Left lung (tissue), 10 donors: ENCODE measurements around the gene EMD. TPM values are rescaled to one million over a fixed set of nuclear protein-coding genes. Genes with fewer than 3 reads are reported as not detected.

ENCODE experiments used
- ATAC-seq: fragments of 200-7000 bp; cut with Tn5 transposase; one replicate; pipeline ENCODE4 v1.9.1; 2020; ENCODE audit warnings: moderate library complexity
- DNase-seq, 4 donors: peaks; one replicate each; pipeline ENCODE4 v3.0.0-alpha.2; 2013 to 2020
- H3K27ac ChIP-seq, 2 donors: fragments of 200-600 bp; sonication (generic) in 1 of 2; one replicate each; pipeline versions ENCODE4 v1.5.0 to v1.8.0; 2020 to 2021
- H3K27me3 ChIP-seq, 2 donors: fragments of 200-600 bp; sonication (generic) in 1 of 2; one replicate each; pipeline versions ENCODE4 v1.5.0 to v1.8.0; 2020 to 2021
- H3K36me3 ChIP-seq, 2 donors: fragments of 200-600 bp; sonication (generic) in 1 of 2; one replicate each; pipeline versions ENCODE4 v1.5.0 to v1.8.0; 2020 to 2021
- H3K4me1 ChIP-seq, 2 donors: fragments of 200-600 bp; one replicate each; pipeline ENCODE4 v1.8.0; 2021
- H3K4me3 ChIP-seq, 2 donors: fragments of 200-600 bp; sonication (generic) in 1 of 2; one replicate each; pipeline versions ENCODE4 v1.5.0 to v1.8.0; 2020 to 2021; ENCODE audit warnings: mild to moderate bottlenecking in 1 of 2
- H3K9me3 ChIP-seq, 2 donors: fragments of 200-600 bp; sonication (generic) in 1 of 2; one replicate each; pipeline versions ENCODE4 v1.5.0 to v1.8.0; 2020 to 2021
- CTCF ChIP-seq, 2 donors: fragments of 200-600 bp; sonication (generic) in 1 of 2; IDR thresholded peaks; one replicate each; pipeline versions ENCODE4 v1.5.0 to v1.8.0; 2021; ENCODE audit warnings: antibody characterized with exemption in 2 of 2
- intact Hi-C, 2 donors: fragments of 100-400 bp; cut with DNase I; formaldehyde crosslinking; loops; one replicate each; pipeline versions ENCODE4 v1.11.2 to v1.14.2; 2022
- polyA plus RNA-seq, 6 donors: library from polyadenylated mRNA; unstranded; fragments of 120-200 nt; gene quantifications; one replicate each; pipeline ENCODE4 v1.2.1, GENCODE V29; 2013; ENCODE audit not compliant: insufficient read length in 6 of 6
- total RNA-seq, 2 donors: library from RNA; stranded (reverse); fragmentation: NEBNext Ultra II Directional; extraction: Animal tissue kit (Norgen Biotek cat#: 25700); gene quantifications; one replicate each; pipeline ENCODE4 v1.2.1, GENCODE V29; 2021
- donor health status: DM: no; HTN: yes; CAD: no.
- donor health status: DM: no; HTN: no; CAD: no.

EMD gene
- total and polyA plus RNA-seq, 8 donors: 50.1 to 77.1 (median 64.1) TPM

- peaks cover 0 to 65% of the 10 kb centered on the region in 2 donors for H3K36me3 ChIP-seq
- H3K27me3 ChIP-seq: no peaks in the 10 kb centered on the region
- ATAC-seq (no peak), DNase-seq (peak in 2 of 4 donors; percentile 31 to 41)
- no peak overlapping the region for H3K27ac ChIP-seq
- no peak for TF ChIP-seq CTCF (IDR thresholded peaks at IDR 0.05)
- intact Hi-C loops: no loop called here
- H3K4me1 ChIP-seq: peaks cover 0 to 20% of the 10 kb centered on the region in 2 donors
- no peaks in the 10 kb centered on the region for H3K9me3 ChIP-seq
- no peak overlapping the region for H3K4me3 ChIP-seq
Measured at GRCh38 chrX:154349359-154349935, 29.6 kb upstream of the EMD start.

- Histone ChIP-seq H3K27ac (no peak overlapping the region), H3K27me3 (no peaks in the 10 kb centered on the region), H3K36me3 (peaks cover 0 to 70% of the 10 kb centered on the region in 2 donors), H3K9me3 (no peaks in the 10 kb centered on the region), H3K4me1 (peaks cover 0 to 20% of the 10 kb centered on the region in 2 donors), H3K4me3 (no peak overlapping the region)
- no peak for TF ChIP-seq CTCF (IDR thresholded peaks at IDR 0.05)
- peak in 1 of 4 donors; percentile 32 for DNase-seq
- intact Hi-C loops: no loop called here
- no peak for ATAC-seq
Measured at GRCh38 chrX:154349979-154350378, 29.1 kb upstream of the EMD start.

- Histone ChIP-seq H3K4me1 (peaks cover 0 to 20% of the 10 kb centered on the region in 2 donors), H3K9me3 (no peaks in the 10 kb centered on the region), H3K4me3 (no peak overlapping the region), H3K27ac (peak overlapping the region in 1 of 2 donors; percentile 23), H3K27me3 (no peaks in the 10 kb centered on the region), H3K36me3 (peaks cover 0 to 77% of the 10 kb centered on the region in 2 donors)
- intact Hi-C loops: no loop called here
- peak in 1 of 4 donors; percentile 33 for DNase-seq
- no peak for ATAC-seq
- TF ChIP-seq CTCF (IDR thresholded peaks at IDR 0.05): no peak
Measured at GRCh38 chrX:154350429-154351182, 28.5 kb upstream of the EMD start.

DNA sequence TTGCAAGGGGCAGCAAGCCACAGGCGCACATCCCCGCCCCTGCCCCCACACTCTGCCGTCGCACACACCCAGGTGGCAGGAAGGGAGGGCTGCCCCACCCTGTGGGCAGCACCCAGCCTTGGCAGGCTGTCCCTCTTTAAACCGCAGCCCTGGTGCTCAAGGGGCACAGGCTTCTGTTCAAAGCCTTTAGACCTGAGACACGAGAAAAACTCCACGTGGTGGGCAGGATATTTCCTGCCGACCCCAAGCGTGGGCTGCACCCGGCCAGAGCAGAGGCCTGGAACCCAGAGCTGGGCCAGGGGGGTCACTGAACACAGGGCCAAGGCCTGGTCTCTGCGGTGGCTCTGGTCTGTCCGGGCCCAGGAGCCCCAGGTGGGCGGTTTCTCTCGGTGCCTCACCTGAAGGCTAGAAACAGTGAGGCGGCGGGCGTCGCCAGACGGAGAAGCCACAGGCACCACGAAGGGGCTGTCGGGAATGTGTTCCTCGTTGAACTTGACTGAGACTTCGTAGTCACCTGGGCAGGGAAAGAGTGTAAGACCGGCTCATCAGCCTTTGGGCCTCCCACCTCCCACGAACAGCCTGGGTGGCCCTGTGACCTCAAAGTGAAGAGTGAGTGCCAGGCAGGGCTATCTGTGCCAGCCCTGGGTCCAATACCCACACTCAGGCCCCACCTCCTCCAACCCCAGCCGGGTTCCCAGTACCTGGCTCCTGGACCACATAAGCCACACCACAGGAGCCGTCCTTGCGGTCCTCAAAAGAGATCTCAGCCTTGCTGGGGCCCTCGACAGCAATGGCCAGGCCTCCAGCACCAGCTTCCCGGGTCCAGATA is 27.7 kb upstream of the EMD start:
- ATAC-seq (peak; percentile 38), DNase-seq (peak in 1 of 4 donors; percentile 50)
- Histone ChIP-seq H3K36me3 (peaks cover 0 to 84% of the 10 kb centered on the region in 2 donors), H3K9me3 (no peaks in the 10 kb centered on the region), H3K4me1 (peaks cover 0 to 20% of the 10 kb centered on the region in 2 donors), H3K4me3 (no peak overlapping the region), H3K27ac (peak overlapping the region in 1 of 2 donors; percentile 23), H3K27me3 (no peaks in the 10 kb centered on the region)
- intact Hi-C loops: no loop called here
- TF ChIP-seq CTCF (IDR thresholded peaks at IDR 0.05): no peak

DNA sequence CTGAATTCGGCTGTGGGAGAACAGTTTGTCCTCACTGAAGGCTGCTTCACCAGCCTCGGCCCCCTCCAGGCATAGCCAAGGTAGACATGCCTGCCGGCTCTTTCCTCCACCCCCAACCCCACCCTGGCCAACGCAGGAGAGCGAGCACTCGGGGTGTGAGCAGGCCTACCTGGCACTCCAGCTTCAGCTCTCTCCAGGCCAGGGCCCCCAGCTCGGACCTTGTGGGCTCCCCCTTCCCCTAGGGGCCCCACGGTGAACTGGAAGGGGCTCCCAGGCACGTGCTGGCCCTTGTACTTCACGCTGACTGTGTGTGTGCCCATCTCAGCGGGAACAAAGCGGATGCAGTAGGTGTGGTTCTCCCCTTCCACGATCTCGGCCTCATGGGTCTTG is 27.1 kb upstream of the EMD start:
- H3K27me3 ChIP-seq: no peaks in the 10 kb centered on the region
- ATAC-seq: no peak
- intact Hi-C loops: no loop called here
- H3K27ac ChIP-seq: peak overlapping the region in 1 of 2 donors; percentile 23
- no peak for TF ChIP-seq CTCF (IDR thresholded peaks at IDR 0.05)
- H3K36me3 ChIP-seq: peaks cover 0 to 91% of the 10 kb centered on the region in 2 donors
- no peaks in the 10 kb centered on the region for H3K9me3 ChIP-seq
- DNase-seq: no peak
- no peak overlapping the region for H3K4me3 ChIP-seq
- H3K4me1 ChIP-seq: peaks cover 0 to 21% of the 10 kb centered on the region in 2 donors
